Measurements from ENCODE around the gene CDCA4. TPM values are rescaled to one million over a fixed set of nuclear protein-coding genes. Genes with fewer than 3 reads are reported as not detected.

CDCA4 gene
- polyA plus RNA-seq, 1 of the 3 experiments (the other 2 are of a cell fraction): 26.8 TPM

DNA sequence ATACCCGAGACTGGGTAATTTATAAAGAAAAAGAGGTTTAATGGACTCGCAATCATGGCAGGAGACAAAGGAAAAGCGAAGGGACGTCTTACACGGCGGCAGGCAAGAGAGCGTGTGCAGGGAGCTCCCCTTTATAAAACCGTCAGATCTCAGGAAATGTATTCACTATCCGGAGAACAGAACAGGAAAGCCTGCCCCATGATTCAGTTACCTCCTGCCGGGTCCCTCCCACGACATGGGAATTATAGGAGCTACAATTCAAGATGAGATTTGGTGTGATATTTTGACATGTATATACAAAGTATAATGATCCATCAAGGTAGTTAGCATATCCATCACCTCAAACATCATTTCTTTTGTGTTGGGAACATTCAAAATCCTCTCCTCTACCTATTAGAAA is 2.3 kb upstream of the CDCA4 start:
- Histone ChIP-seq H3F3A (replicated peaks; ENCODE audit: insufficient read depth) (peaks cover 56% of the 10 kb centered on the region), H4K20me1 (ENCODE audit: insufficient read depth) (peaks cover 14% of the 10 kb centered on the region), H3K36me3 (replicated peaks in 1 of 2; ENCODE audit: control insufficient read depth in 1 of 2, insufficient read depth in 2 of 2, low read length in 1 of 2) (peaks cover 0 to 3% of the 10 kb centered on the region in 2 experiments), H3K4me3 (ENCODE audit: low read depth in 2 of 2, low read length in 1 of 2) (peak overlapping the region in 1 of 2 experiments; percentile 52; a peak in 2 of 4 replicates), H3K27me3 (ENCODE audit: insufficient read depth) (no peaks in the 10 kb centered on the region), H3K4me1 (ENCODE audit: control insufficient read depth in 1 of 2, insufficient read depth in 2 of 2, low read depth in 1 of 2, low read length in 1 of 2) (peaks cover 18 to 42% of the 10 kb centered on the region in 2 experiments; a peak in 2 of 4 replicates), H3K27ac (ENCODE audit: low read depth in 2 of 2, low read length in 1 of 2) (peak overlapping the region; percentile 20 to 99; a peak in 3 of 4 replicates), H2AFZ (ENCODE audit: low read depth) (no peak overlapping the region), H3K9me2 (no peaks in the 10 kb centered on the region), H3K79me2 (ENCODE audit: insufficient read depth) (peaks cover 43% of the 10 kb centered on the region), H3K4me2 (peak overlapping the region; percentile 98), H3K9ac (peak overlapping the region; percentile 80), H3K9me3 (no peaks in the 10 kb centered on the region)
- POLR2A ChIA-PET: no interaction called here
- no peak for DNase-seq
- WGBS (ENCODE audit: low lambda C conversion rate): 26% methylated on average over 11 of the region's 11 CpGs
- CTCF ChIA-PET: interaction anchor here (1.0 to 1.6 kb wide), 3 partner anchors 23 to 48 kb away, joined by 3 to 12 read pairs (median 5); no protein-coding TSS in a partner anchor
- no peak for TF ChIP-seq RCOR1 (IDR thresholded peaks at IDR 0.05; ENCODE audit: low read length)
- TF ChIP-seq, protein P1, sequence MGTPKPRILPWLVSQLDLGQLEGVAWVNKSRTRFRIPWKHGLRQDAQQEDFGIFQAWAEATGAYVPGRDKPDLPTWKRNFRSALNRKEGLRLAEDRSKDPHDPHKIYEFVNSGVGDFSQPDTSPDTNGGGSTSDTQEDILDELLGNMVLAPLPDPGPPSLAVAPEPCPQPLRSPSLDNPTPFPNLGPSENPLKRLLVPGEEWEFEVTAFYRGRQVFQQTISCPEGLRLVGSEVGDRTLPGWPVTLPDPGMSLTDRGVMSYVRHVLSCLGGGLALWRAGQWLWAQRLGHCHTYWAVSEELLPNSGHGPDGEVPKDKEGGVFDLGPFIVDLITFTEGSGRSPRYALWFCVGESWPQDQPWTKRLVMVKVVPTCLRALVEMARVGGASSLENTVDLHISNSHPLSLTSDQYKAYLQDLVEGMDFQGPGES (IDR thresholded peaks at IDR 0.05; ENCODE audit: low read depth, low read length): no peak
- TF ChIP-seq FOXJ3 (CRISPR knock-in tag; IDR thresholded peaks at IDR 0.05): no peak
- TF ChIP-seq, protein P2, sequence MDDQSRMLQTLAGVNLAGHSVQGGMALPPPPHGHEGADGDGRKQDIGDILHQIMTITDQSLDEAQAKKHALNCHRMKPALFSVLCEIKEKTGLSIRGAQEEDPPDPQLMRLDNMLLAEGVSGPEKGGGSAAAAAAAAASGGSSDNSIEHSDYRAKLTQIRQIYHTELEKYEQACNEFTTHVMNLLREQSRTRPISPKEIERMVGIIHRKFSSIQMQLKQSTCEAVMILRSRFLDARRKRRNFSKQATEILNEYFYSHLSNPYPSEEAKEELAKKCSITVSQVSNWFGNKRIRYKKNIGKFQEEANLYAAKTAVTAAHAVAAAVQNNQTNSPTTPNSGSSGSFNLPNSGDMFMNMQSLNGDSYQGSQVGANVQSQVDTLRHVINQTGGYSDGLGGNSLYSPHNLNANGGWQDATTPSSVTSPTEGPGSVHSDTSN (IDR thresholded peaks at IDR 0.05): no peak
- TF ChIP-seq, protein P3, sequence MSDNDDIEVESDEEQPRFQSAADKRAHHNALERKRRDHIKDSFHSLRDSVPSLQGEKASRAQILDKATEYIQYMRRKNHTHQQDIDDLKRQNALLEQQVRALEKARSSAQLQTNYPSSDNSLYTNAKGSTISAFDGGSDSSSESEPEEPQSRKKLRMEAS (IDR thresholded peaks at IDR 0.05; ENCODE audit: low read depth): no peak
- no peak for TF ChIP-seq FOSL2 (IDR thresholded peaks at IDR 0.05; ENCODE audit: borderline replicate concordance, low read depth)
- no peak; the same call in 1 of the 2 replicates for TF ChIP-seq POLR2AphosphoS5 (IDR thresholded peaks at IDR 0.05; ENCODE audit: low read depth, low read length)
- TF ChIP-seq, protein P4, sequence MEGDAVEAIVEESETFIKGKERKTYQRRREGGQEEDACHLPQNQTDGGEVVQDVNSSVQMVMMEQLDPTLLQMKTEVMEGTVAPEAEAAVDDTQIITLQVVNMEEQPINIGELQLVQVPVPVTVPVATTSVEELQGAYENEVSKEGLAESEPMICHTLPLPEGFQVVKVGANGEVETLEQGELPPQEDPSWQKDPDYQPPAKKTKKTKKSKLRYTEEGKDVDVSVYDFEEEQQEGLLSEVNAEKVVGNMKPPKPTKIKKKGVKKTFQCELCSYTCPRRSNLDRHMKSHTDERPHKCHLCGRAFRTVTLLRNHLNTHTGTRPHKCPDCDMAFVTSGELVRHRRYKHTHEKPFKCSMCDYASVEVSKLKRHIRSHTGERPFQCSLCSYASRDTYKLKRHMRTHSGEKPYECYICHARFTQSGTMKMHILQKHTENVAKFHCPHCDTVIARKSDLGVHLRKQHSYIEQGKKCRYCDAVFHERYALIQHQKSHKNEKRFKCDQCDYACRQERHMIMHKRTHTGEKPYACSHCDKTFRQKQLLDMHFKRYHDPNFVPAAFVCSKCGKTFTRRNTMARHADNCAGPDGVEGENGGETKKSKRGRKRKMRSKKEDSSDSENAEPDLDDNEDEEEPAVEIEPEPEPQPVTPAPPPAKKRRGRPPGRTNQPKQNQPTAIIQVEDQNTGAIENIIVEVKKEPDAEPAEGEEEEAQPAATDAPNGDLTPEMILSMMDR (IDR thresholded peaks at IDR 0.05): no peak
- TF ChIP-seq GATA2 (CRISPR knock-in tag; IDR thresholded peaks at IDR 0.05): no peak
- no peak for TF ChIP-seq NFIC (IDR thresholded peaks at IDR 0.05; ENCODE audit: borderline replicate concordance)
- TF ChIP-seq TCF12 (IDR thresholded peaks at IDR 0.05): no peak
- TF ChIP-seq, protein P5, sequence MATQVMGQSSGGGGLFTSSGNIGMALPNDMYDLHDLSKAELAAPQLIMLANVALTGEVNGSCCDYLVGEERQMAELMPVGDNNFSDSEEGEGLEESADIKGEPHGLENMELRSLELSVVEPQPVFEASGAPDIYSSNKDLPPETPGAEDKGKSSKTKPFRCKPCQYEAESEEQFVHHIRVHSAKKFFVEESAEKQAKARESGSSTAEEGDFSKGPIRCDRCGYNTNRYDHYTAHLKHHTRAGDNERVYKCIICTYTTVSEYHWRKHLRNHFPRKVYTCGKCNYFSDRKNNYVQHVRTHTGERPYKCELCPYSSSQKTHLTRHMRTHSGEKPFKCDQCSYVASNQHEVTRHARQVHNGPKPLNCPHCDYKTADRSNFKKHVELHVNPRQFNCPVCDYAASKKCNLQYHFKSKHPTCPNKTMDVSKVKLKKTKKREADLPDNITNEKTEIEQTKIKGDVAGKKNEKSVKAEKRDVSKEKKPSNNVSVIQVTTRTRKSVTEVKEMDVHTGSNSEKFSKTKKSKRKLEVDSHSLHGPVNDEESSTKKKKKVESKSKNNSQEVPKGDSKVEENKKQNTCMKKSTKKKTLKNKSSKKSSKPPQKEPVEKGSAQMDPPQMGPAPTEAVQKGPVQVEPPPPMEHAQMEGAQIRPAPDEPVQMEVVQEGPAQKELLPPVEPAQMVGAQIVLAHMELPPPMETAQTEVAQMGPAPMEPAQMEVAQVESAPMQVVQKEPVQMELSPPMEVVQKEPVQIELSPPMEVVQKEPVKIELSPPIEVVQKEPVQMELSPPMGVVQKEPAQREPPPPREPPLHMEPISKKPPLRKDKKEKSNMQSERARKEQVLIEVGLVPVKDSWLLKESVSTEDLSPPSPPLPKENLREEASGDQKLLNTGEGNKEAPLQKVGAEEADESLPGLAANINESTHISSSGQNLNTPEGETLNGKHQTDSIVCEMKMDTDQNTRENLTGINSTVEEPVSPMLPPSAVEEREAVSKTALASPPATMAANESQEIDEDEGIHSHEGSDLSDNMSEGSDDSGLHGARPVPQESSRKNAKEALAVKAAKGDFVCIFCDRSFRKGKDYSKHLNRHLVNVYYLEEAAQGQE (IDR thresholded peaks at IDR 0.05; ENCODE audit: low read depth, low read length): no peak
- TF ChIP-seq, protein P6, sequence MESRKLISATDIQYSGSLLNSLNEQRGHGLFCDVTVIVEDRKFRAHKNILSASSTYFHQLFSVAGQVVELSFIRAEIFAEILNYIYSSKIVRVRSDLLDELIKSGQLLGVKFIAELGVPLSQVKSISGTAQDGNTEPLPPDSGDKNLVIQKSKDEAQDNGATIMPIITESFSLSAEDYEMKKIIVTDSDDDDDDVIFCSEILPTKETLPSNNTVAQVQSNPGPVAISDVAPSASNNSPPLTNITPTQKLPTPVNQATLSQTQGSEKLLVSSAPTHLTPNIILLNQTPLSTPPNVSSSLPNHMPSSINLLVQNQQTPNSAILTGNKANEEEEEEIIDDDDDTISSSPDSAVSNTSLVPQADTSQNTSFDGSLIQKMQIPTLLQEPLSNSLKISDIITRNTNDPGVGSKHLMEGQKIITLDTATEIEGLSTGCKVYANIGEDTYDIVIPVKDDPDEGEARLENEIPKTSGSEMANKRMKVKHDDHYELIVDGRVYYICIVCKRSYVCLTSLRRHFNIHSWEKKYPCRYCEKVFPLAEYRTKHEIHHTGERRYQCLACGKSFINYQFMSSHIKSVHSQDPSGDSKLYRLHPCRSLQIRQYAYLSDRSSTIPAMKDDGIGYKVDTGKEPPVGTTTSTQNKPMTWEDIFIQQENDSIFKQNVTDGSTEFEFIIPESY (IDR thresholded peaks at IDR 0.05; ENCODE audit: borderline replicate concordance, low read depth): no peak
- no peak for TF ChIP-seq TEAD4 (IDR thresholded peaks at IDR 0.05; ENCODE audit: borderline replicate concordance, insufficient read depth)
- TF ChIP-seq EP300 (IDR thresholded peaks at IDR 0.05; ENCODE audit: borderline replicate concordance in 1 of 2, low read depth in 1 of 2, low read length in 1 of 2): no peak
- TF ChIP-seq YY1 (IDR thresholded peaks at IDR 0.05; ENCODE audit: low read depth): no peak
